Stimulated activated CD8-positive, alpha-beta memory T cell treated with anti-CD3 and anti-CD28 coated beads, Interleukin-4, amount 100 ng/mL, for 1 hour (primary cell): ENCODE results near the gene IPPK.
"Not testable (repeated sequence)": the region's sequence is repeated elsewhere in the genome, so short reads cannot be mapped to it uniquely, and the experiment has no call there.

ENCODE experiments used
- DNase-seq, 2 donors: peaks; one replicate each; pipeline ENCODE4 v3.0.0-alpha.2; 2020; ENCODE audit warnings: low read depth in 2 of 2, low spot score in 1 of 2

IPPK gene

DNA sequence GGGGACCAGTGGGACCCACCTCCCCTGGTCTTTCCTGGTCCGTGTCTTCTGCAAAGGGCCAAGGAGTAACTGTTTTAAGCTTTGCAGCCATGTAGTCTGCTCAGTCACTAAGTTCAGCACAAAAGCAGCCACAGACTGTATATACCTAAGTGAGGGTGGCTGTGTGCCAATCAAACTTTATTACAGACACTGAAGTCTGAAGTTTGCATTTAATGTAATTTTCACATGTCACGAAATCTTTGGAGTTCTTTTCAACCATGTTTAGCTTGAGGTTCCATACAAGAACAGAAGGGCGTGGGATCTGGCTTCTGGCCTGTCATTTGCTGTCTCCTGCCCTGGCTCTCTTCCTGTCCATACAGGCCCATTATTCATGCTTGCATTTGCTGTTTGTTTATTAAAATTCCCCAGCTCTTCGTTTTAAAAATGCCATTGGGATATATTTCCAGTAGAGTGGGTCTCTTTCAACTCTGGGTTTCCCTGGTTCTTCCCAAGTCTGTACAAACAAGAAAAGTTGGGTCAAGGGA is 69.9 kb downstream of the IPPK start:
- no peak for DNase-seq

GRCh38 chr9:92598382-92598781 is 71.5 kb downstream of the IPPK start:
- no peak for DNase-seq

DNA sequence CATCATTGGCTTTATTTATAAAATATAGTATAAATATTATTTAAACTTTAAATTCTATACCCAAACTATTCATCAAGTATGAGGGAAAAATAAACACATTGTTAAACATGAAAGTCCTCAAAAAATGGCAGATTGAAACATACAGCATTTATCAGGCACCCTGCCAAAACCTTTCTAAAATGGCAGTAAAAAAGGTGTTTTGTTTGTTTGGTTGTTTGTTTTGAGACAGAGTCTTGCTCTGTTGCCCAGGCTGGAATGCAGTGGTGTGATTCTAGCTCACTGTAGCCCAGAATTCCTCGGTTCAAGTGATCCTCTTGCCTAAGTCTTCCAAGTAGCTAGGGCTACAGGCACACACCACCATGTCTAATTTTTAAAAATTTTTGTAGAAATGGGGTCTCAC is 74.0 kb downstream of the IPPK start:
- no peak for DNase-seq

DNA sequence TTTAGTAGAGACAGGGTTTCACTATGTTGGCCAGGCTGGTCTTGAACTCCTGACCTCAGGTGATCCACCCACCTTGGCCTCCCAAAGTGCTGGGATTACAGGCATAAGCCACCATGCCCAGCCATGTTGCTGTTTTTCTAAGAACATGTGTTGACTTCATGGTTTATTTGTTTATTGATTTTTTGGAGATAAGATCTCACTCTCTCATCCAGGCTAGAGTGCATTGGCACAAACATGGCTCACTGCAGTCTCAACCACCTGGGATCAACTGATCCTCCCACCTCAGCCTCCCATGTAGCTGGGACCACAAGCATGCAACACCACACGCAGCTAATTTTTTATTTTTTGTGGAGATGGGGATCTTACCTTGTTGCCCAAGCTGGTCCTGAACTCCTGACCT is 74.9 kb downstream of the IPPK start:
- DNase-seq = not testable (repeated sequence)

- no peak for DNase-seq
Measured at GRCh38 chr9:92592946-92593861, 76.7 kb downstream of the IPPK start.

- DNase-seq = no peak
Measured at GRCh38 chr9:92592537-92592936, 77.4 kb downstream of the IPPK start.

- DNase-seq = no peak
Measured at GRCh38 chr9:92590377-92590776, 79.6 kb downstream of the IPPK start.

- DNase-seq = no peak
Measured at GRCh38 chr9:92589923-92590322, 80.0 kb downstream of the IPPK start.

- no peak for DNase-seq
Measured at GRCh38 chr9:92576175-92576574, 93.8 kb downstream of the IPPK start.

- DNase-seq = not testable (repeated sequence)
Measured at GRCh38 chr9:92573612-92574011, 96.3 kb downstream of the IPPK start.

DNA sequence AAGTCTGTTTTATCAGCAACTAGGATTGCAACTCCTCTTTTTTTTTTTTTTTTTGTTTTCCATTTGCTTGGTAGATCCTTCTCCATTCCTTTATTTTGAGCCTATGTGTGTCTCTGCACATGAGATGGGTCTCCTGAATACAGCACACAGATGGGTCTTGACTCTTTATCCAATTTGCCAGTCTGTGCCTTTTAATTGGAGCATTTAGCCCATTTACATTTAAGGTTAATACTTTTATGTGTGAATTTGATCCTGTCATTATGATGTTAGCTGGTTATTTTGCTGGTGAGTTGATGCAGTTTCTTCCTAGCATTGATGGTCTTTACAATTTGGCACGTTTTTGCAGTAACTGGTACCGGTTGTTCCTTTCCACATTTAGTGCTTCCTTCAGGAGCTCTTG is 98.1 kb downstream of the IPPK start:
- DNase-seq = not testable (repeated sequence)

DNA sequence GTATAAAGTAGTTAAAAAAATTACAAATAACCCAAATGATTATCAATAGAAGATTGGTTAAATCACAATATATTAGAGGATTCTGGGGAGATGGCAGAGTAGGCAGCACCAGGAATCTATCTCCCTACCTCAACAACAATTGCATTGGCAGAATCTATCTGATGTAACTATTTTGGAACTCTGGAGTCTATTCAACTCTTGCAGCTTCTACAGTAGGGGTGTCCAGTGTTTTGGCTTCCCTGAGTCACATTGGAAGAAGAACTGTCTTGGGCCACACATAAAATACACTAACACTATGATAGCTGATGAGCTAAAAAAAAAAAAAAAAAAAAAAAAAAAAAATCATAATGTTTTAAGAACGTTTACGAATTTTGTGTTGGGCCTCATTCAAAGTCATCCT is 104.9 kb downstream of the IPPK start:
- no peak for DNase-seq

DNA sequence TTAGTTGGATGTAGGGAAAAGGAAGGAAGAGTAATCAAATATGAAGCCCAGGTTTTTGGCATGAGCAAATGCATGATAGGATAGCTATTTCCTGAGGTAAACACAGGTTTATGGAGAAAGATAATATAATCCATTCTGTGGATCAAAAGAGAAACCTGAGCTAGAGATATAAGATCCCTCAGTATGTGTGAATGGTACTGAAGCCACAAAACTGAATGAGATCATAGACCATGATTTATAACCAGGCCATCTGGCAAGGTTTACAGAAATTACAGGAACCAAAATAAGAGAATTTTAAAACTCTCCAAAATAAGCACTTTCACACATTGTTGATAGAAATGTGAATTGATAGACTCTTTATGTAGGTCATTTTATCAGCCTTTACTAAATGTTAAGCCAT is 105.4 kb downstream of the IPPK start:
- no peak for DNase-seq
